ENCODE measurements around the gene SPDYE1. TPM values are rescaled to one million over a fixed set of nuclear protein-coding genes. Genes with fewer than 3 reads are reported as not detected.
A peak's percentile ranks its signal among the peaks of the same experiment; 100 is the strongest.

SPDYE1 gene
- total and polyA plus RNA-seq, 2 of the 13 experiments (the other 11 are each of a cell fraction or from before 2014, with no cell fraction given), result not detected

- TF ChIP-seq RORA (CRISPR knock-in tag; IDR thresholded peaks at IDR 0.05), result no peak
- TF ChIP-seq POGZ (CRISPR knock-in tag; IDR thresholded peaks at IDR 0.05), result peak; percentile 77
- peak; percentile 30 for TF ChIP-seq RBM39 (IDR thresholded peaks at IDR 0.05; ENCODE audit: low read depth, low read length, poor library complexity, severe bottlenecking)
- no peak for TF ChIP-seq ZNF598 (CRISPR knock-in tag; IDR thresholded peaks at IDR 0.05; ENCODE audit: borderline replicate concordance)
- TF ChIP-seq SRSF4 (IDR thresholded peaks at IDR 0.05; ENCODE audit: low read depth, low read length, poor library complexity, severe bottlenecking), result no peak
- TF ChIP-seq NBN (conservative IDR thresholded peaks at IDR 0.05), result no peak
- no peak for TF ChIP-seq ZBTB7B (CRISPR knock-in tag; IDR thresholded peaks at IDR 0.05)
- no peak for TF ChIP-seq SMAD1 (CRISPR knock-in tag; IDR thresholded peaks at IDR 0.05; ENCODE audit: borderline replicate concordance, low read depth)
- peak; percentile 24 for TF ChIP-seq FOSL2 (CRISPR knock-in tag; IDR thresholded peaks at IDR 0.05)
- TF ChIP-seq ZFP1 (CRISPR knock-in tag; IDR thresholded peaks at IDR 0.05), result no peak
- TF ChIP-seq ZBTB44 (CRISPR knock-in tag; IDR thresholded peaks at IDR 0.05), result no peak
- peak; percentile 78; the same call in 1 of the 2 replicates for TF ChIP-seq CBX5 (CRISPR knock-in tag; IDR thresholded peaks at IDR 0.05; ENCODE audit: borderline replicate concordance)
- no peak for TF ChIP-seq TCF12 (IDR thresholded peaks at IDR 0.05)
- TF ChIP-seq TCF12 (CRISPR knock-in tag; IDR thresholded peaks at IDR 0.05), result no peak; the same call in none of the 2 replicates
- 0 out of 2 replicates have a peak, but pooled peaks have one; percentile 57 for TF ChIP-seq FOXJ3 (CRISPR knock-in tag; IDR thresholded peaks at IDR 0.05; ENCODE audit: borderline replicate concordance)
- TF ChIP-seq ZNF317 (CRISPR knock-in tag; IDR thresholded peaks at IDR 0.05), result no peak
- TF ChIP-seq RBFOX2 (IDR thresholded peaks at IDR 0.05; ENCODE audit: low read depth, low read length), result peak; percentile 96
- TF ChIP-seq CTCF (CRISPR knock-in tag; IDR thresholded peaks at IDR 0.05), result no peak; the same call in 1 of the 2 replicates
- no peak for TF ChIP-seq KDM4B (CRISPR knock-in tag; IDR thresholded peaks at IDR 0.05)
- peak; percentile 38 for TF ChIP-seq ASH2L (IDR thresholded peaks at IDR 0.05; ENCODE audit: insufficient read length, low read depth, low read length)
- TF ChIP-seq CHD2 (IDR thresholded peaks at IDR 0.05; ENCODE audit: low read depth, low read length), result no peak
Observed at GRCh38 chr7:44044315-44045225, 46.9 kb downstream of the SPDYE1 start, which contains the start of gene DBNL (continued).
